Activated CD4-positive, alpha-beta T cell treated with anti-CD3 and anti-CD28 coated beads, Interleukin-10, Interleukin-2, amounts not matched to agents 100 ng/mL and 50 ng/mL, durations not matched to agents 16 hours and 8 hours (primary cell): ENCODE data around the gene LATS1.

Source experiments
- DNase-seq: peaks from one replicate; pipeline ENCODE4 v3.0.0-alpha.2; 2020

The LATS1 gene

DNA sequence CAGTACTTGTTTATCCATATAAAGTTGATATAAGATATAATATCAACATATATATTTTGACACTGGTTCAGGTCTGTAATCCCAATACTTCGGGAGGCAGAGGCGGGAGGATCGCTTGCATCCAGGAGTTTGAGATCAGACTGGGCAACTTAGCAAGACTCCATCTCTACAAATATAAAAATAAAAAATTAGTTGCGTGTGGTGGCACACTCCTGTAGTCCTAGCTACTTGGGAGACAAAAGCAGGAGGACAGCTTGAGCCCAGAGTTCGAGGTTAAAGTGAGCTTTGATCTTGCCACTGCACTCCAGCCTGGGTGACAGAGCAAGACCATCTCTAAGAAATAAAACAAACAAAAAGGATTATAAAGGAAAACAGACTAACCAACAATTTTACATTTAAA lies 60.5 kb downstream of the LATS1 start:
- DNase-seq: no peak

DNA sequence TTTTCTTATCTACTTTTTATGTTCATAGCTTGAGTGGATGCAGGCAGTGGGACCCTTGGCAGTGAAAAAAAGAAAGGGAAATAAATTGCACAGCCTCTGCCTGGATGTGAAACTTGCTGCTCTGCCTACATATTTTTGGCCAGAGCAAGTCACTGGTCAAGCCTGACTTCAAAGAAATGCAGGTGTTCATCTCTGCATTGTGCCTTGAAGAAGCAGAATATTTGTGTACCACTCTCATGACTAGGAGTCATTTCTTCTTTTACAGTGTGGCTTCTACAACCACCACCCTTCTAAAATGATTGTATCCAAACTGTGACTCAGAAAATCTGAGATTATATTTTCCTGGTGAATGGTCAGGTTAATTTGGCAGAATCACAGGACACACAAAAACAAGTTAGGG lies 66.8 kb downstream of the LATS1 start:
- DNase-seq: no peak

DNA sequence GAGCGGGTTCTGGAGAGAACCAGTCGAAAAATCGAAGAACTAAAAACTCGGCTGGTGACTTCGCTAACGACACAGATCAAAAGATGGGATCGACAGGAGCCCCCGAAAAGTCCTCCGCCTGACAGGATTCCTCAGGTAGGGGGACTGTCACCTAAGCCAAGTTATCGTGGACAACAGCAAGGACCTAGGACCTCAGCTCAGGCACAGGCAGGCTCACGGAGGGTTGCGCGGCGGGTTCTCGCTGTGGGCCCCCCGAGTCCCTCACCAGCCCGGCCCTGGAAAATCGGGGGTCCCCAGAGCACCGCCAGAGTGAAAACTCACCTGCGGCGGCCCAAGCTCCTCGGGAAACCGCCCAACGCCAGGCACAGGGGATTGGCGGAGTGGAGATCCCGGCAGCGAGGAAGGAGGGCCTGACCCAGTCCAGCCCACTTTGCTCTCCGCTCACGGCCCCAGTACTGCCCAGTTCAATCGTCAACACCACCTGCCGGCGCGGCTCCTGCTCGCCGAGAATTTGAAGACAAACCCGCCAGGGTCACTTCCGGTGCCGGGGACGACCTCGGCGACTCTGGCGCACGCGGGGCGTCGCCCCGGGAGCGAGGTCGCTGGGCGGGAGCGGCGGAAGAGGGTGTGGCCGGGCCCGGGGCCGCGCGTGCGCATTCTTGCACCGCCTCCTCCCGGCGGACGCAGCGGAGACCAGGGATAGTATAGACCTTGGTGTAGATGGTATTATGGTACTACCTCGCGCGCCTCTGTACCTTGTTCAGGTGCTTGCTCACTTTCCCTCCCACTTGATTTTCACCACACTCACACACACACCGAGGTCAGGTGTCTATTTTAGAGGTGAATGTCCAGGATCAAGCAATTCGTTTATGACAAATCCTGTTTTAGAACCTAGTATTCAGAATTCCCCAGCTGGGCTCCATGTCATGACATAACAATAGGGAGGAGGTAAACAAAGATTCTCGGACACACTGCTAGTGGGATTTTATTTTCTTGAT lies 69.5 kb downstream of the LATS1 start, which contains the start of gene KATNA1:
TSS of gene KATNA1 (minus strand) at position 567 of the 998 bp plus-strand sequence. CDS start 10,167 bp downstream, outside the sequence.
- DNase-seq: peak; percentile 95

- no peak for DNase-seq
Observed at GRCh38 chr6:149646599-149646998, 71.3 kb downstream of the LATS1 start.

GRCh38 chr6:149642829-149643580 lies 74.9 kb downstream of the LATS1 start:
- no peak for DNase-seq

- DNase-seq: no peak
Observed at GRCh38 chr6:149636124-149636523, 81.8 kb downstream of the LATS1 start.

- no peak for DNase-seq
Observed at GRCh38 chr6:149634315-149634714, 83.6 kb downstream of the LATS1 start.

DNA sequence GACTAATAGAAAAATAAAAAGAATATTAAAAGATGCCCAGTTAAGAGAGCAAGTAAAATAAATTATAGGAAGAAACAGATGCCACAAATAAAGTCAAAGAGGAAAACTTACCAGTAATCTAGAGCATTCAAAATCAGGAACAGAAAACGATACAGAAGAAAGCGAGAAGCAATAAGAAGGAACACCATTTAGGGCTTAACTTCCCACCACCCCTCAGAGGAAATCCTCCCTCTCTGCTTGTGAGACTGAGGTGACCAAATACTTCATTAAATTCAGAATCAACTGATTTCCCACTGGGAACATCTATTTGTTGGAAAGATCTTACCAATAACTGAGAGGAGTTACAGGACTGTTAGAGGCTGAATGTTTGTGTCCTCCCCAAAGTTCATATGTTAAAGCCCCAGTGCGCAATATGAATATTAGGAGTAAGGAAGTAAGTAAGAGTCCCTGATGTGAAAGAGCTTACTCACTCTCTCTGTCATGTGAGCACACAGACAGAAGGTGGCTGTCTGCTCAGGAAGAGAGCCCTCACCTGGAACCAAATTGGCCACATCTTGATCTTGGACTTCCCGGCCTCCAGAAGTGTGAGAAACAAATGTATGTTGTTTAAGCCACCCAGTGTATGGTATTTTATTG lies 88.9 kb downstream of the LATS1 start:
- peak; percentile 22 for DNase-seq

DNA sequence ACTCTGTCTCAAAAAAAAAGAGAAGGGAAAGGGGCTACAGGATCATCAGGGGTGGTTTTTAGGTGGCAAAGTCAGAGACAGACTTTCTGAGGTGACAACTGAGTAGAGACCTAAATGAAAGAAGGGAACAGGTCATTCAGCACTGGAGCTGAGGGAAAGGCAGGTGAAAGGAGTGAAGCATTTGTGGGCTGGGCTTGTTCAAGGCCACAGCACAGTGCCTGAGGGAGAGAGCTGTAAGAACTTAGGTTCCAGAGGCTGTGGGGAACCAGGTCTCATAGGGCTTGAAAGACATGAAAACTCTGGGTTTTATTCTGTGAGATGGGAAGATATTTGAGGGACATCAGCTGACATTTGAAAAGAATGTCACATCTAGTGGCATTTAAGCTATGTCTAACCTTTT lies 90.2 kb downstream of the LATS1 start:
- no peak for DNase-seq

DNA sequence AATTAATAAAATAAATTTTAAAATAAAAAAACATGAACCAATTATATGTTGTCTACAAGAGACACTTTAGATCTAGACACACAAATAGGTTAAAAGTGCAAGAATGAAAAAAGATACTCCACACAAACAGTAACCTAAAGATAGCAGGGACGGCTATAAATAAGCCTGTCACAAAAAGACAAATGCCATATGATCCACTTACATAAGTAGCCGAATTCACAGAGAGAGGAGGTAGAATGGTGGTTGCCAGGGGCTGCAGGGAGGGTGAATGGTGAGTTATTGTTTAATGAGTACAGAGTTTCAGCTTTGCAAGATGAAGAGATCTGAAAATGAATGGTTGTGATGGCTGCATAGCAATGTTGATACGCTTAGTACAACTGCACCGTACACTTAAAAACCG lies 102.1 kb downstream of the LATS1 start:
- no peak for DNase-seq

- DNase-seq: no peak
Observed at GRCh38 chr6:149614337-149614736, 103.6 kb downstream of the LATS1 start.

GRCh38 chr6:149608381-149608982 lies 109.4 kb downstream of the LATS1 start:
- no peak for DNase-seq
